Left lung (tissue), 10 donors: ENCODE measurements around the gene PLK1. TPM values are rescaled to one million over a fixed set of nuclear protein-coding genes. Genes with fewer than 3 reads are reported as not detected.

Experiments
- ATAC-seq: fragments of 200-7000 bp; cut with Tn5 transposase; one replicate; pipeline ENCODE4 v1.9.1; 2020; ENCODE audit warnings: moderate library complexity
- DNase-seq, 4 donors: peaks; one replicate each; pipeline ENCODE4 v3.0.0-alpha.2; 2013 to 2020
- H3K27ac ChIP-seq, 2 donors: fragments of 200-600 bp; sonication (generic) in 1 of 2; one replicate each; pipeline versions ENCODE4 v1.5.0 to v1.8.0; 2020 to 2021
- H3K27me3 ChIP-seq, 2 donors: fragments of 200-600 bp; sonication (generic) in 1 of 2; one replicate each; pipeline versions ENCODE4 v1.5.0 to v1.8.0; 2020 to 2021
- H3K36me3 ChIP-seq, 2 donors: fragments of 200-600 bp; sonication (generic) in 1 of 2; one replicate each; pipeline versions ENCODE4 v1.5.0 to v1.8.0; 2020 to 2021
- H3K4me1 ChIP-seq, 2 donors: fragments of 200-600 bp; one replicate each; pipeline ENCODE4 v1.8.0; 2021
- H3K4me3 ChIP-seq, 2 donors: fragments of 200-600 bp; sonication (generic) in 1 of 2; one replicate each; pipeline versions ENCODE4 v1.5.0 to v1.8.0; 2020 to 2021; ENCODE audit warnings: mild to moderate bottlenecking in 1 of 2
- H3K9me3 ChIP-seq, 2 donors: fragments of 200-600 bp; sonication (generic) in 1 of 2; one replicate each; pipeline versions ENCODE4 v1.5.0 to v1.8.0; 2020 to 2021
- intact Hi-C, 2 donors: fragments of 100-400 bp; cut with DNase I; formaldehyde crosslinking; loops; one replicate each; pipeline versions ENCODE4 v1.11.2 to v1.14.2; 2022
- polyA plus RNA-seq, 6 donors: library from polyadenylated mRNA; unstranded; fragments of 120-200 nt; gene quantifications; one replicate each; pipeline ENCODE4 v1.2.1, GENCODE V29; 2013; ENCODE audit not compliant: insufficient read length in 6 of 6
- total RNA-seq, 2 donors: library from RNA; stranded (reverse); fragmentation: NEBNext Ultra II Directional; extraction: Animal tissue kit (Norgen Biotek cat#: 25700); gene quantifications; one replicate each; pipeline ENCODE4 v1.2.1, GENCODE V29; 2021
- TF ChIP-seq, protein P1 (sequence below), 2 donors: fragments of 200-600 bp; sonication (generic) in 1 of 2; IDR thresholded peaks; one replicate each; pipeline versions ENCODE4 v1.5.0 to v1.8.0; 2021; ENCODE audit warnings: antibody characterized with exemption in 2 of 2
- donor health status: DM: no; HTN: yes; CAD: no.
- donor health status: DM: no; HTN: no; CAD: no.

Gene PLK1
- total and polyA plus RNA-seq, 8 donors, result 3.0 to 52.5 (median 22.6) TPM

DNA sequence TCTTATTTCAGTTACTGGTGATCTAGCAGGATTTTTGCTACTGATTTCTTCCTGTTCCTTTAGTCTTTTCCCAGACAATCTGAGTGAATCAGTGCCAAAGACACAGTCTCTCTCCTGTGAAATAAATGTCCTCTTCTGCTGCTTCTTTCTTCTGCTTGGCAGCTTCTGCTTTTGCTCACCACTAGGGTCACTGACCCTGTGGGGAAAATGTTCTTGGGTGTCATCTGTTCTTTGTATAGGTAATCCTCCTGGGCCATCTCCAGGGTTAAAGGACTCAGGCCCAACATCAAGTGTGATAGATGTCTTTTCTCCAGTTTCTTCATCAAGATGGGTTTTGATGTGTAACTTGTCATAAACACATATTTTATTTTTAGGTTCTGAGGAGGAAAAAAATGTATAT is 42.7 kb upstream of the PLK1 start:
- Histone ChIP-seq H3K4me3 (no peak overlapping the region), H3K36me3 (peaks cover 0 to 59% of the 10 kb centered on the region in 2 donors), H3K27me3 (no peaks in the 10 kb centered on the region), H3K4me1 (peaks cover 0 to 12% of the 10 kb centered on the region in 2 donors), H3K27ac (no peak overlapping the region), H3K9me3 (no peaks in the 10 kb centered on the region)
- no peak for ATAC-seq
- DNase-seq, result no peak
- TF ChIP-seq, protein P1, sequence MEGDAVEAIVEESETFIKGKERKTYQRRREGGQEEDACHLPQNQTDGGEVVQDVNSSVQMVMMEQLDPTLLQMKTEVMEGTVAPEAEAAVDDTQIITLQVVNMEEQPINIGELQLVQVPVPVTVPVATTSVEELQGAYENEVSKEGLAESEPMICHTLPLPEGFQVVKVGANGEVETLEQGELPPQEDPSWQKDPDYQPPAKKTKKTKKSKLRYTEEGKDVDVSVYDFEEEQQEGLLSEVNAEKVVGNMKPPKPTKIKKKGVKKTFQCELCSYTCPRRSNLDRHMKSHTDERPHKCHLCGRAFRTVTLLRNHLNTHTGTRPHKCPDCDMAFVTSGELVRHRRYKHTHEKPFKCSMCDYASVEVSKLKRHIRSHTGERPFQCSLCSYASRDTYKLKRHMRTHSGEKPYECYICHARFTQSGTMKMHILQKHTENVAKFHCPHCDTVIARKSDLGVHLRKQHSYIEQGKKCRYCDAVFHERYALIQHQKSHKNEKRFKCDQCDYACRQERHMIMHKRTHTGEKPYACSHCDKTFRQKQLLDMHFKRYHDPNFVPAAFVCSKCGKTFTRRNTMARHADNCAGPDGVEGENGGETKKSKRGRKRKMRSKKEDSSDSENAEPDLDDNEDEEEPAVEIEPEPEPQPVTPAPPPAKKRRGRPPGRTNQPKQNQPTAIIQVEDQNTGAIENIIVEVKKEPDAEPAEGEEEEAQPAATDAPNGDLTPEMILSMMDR (IDR thresholded peaks at IDR 0.05), result no peak
- intact Hi-C loops, result no loop called here

DNA sequence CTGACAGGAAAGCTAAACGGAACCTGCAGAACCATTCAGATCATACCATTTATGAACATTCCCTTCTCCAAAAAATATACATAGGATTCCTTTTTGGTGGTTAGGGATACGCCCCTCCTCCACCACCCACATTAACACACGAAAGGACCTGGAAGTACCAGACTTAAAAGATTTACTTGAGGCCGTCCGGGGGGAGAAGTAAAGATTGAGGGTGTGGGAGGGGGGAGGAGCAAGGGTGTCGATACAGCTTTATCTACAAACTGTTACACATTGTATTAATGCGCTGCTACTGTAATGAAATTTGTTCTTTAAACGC is 38.1 kb upstream of the PLK1 start:
- Histone ChIP-seq H3K4me1 (peaks cover 7 to 23% of the 10 kb centered on the region in 2 donors), H3K36me3 (peaks cover 0 to 48% of the 10 kb centered on the region in 2 donors), H3K27me3 (no peaks in the 10 kb centered on the region), H3K27ac (peak overlapping the region; percentile 73 to 80), H3K4me3 (peak overlapping the region; percentile 71 to 90), H3K9me3 (no peaks in the 10 kb centered on the region)
- TF ChIP-seq, protein P1 (IDR thresholded peaks at IDR 0.05), result no peak
- DNase-seq (no peak), ATAC-seq (peak; percentile 4)
- intact Hi-C loops, result no loop called here

DNA sequence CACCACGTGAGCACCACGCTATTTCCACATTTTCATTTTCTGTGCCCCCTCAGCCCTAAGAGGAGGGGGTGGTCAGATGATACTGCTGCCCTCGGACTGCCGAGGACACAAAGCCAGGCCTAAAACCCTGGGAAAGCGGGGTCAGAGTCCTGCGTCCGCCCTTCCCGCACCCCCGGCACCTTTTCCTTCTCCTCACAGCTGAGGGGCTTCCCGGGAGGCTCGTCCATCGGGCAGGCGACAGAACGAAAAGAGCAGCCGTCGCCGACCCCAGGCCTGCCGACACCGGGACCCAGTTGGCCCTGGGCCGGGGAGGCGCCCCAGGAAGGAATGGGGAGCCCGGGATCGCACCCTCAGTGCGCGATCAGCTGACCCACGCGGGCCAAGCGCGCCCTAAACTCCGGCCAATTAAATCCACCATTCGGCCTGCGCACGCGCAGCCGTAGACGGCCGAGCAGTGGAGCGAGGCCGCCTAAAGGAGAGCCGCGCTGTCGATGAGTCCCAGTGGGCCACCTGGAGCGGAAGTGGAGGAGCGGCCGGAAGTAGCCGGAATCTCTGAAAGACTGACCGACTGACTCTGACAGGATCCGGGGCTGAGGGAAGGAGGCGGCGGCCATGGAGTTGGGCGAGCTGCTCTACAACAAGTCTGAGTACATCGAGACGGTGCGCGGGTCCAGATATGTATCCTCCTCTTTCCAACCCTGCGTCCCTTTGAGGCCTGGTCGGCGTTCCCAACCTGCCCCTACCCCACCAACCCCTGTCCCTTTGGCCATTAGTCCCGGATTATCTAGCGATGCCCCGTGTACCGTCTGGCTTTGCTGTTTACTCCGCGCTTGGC is 37.5 kb upstream of the PLK1 start, which contains the start of the genes DCTN5 and PALB2:
TSS of gene DCTN5 (plus strand) at position 536 of the 835 bp plus-strand sequence. CDS start at position 613, 77 bp downstream.
TSS of gene PALB2 (minus strand) at position 380 of the 835 bp plus-strand sequence. CDS start at position 227, 153 bp downstream.
- TF ChIP-seq, protein P1 (IDR thresholded peaks at IDR 0.05), result no peak
- Histone ChIP-seq H3K36me3 (peaks cover 0 to 49% of the 10 kb centered on the region in 2 donors), H3K27me3 (no peaks in the 10 kb centered on the region), H3K4me1 (peaks cover 7 to 23% of the 10 kb centered on the region in 2 donors), H3K27ac (peak within 1 kb of the TSS; percentile 73 to 80), H3K4me3 (peak within 1 kb of the TSS; percentile 71 to 90), H3K9me3 (no peaks in the 10 kb centered on the region)
- DNase-seq (peak; percentile 88 to 99 (median 96)), ATAC-seq (peak; percentile 100)
- intact Hi-C loops, result no loop called here

DNA sequence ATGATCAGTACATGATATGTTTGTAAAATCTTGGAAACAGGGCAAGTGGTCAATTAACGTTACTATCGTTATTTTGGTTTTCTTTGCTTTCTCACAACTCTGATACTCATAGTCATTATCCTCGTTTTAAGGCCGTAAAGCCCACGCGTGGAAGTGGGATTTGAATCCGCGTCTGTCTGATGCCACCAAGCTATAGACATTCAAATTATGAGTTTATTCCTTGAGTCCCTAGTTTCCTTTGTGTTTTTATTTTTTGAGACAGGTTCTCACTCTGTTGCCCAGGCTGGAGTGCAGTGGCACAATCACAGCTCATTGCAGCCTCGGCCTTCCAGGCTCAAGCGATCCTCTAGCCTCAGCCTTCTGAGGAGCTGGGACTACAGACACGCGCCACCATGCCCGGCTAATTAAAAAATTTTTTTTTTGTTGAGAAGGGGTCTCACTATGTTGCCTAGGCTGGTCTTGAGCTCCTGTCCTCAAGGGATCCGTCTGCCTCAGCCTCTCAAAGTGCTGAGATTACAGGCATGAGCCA is 36.4 kb upstream of the PLK1 start:
- no peak overlapping the region for H3K27ac ChIP-seq
- H3K4me1 ChIP-seq, result peaks cover 7 to 33% of the 10 kb centered on the region in 2 donors
- TF ChIP-seq, protein P1 (IDR thresholded peaks at IDR 0.05), result no peak
- H3K27me3 ChIP-seq, result no peaks in the 10 kb centered on the region
- no peaks in the 10 kb centered on the region for H3K9me3 ChIP-seq
- intact Hi-C loops, result no loop called here
- ATAC-seq (no peak), DNase-seq (no peak)
- H3K4me3 ChIP-seq, result peak overlapping the region; percentile 71 to 90
- H3K36me3 ChIP-seq, result peaks cover 0 to 51% of the 10 kb centered on the region in 2 donors
